GM18517 (cell line): ENCODE measurements around the gene LGALS8.
"Not testable (repeated sequence)": the region's sequence is repeated elsewhere in the genome, so short reads cannot be mapped to it uniquely, and the experiment has no call there.

Experiments
- ATAC-seq: cut with Tn5 transposase; IDR thresholded peaks from one replicate; pipeline ENCODE4 v1.9.1; 2021; ENCODE audit warnings: mild to moderate bottlenecking, moderate library complexity; ENCODE audit not compliant: unreplicated experiment

LGALS8 gene

DNA sequence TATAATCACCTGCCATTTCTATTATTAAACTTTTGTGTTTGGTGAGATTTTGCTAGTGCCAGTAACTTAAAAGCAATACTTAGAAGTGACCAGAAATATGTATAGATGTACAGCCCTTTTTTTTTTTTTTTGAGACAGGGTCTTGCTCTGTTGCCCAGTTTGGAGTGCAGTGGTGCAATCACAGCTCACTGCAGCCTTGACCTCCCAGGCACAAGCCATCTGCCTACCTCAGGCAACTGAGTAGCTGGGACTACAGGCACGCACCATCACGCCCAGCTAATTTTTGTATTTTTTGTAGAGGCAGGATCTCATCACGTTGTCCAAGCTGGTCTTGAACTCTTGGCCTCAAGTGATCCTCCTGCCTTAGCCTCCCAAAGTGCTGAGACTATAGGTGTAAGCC is 56.6 kb downstream of the LGALS8 start:
- ATAC-seq, result not testable (repeated sequence)

DNA sequence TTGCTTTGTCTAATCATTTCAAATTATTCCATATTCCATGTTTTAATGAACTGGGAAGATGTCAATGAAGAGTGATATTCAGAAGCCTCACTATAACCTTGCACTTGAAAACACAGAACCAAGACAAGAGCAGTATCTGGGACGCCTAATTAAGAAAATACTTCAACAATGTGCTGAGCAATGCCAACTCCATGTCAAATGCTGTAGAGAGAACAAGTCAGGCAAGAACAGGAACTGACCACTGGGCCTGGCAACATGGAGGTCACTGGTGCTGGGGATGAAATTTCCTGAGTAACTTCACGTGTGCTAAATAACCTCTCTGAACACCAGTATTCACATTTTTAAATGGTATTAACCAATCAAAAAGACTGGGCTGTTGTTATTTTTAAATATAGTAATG is 57.7 kb downstream of the LGALS8 start:
- no peak for ATAC-seq

DNA sequence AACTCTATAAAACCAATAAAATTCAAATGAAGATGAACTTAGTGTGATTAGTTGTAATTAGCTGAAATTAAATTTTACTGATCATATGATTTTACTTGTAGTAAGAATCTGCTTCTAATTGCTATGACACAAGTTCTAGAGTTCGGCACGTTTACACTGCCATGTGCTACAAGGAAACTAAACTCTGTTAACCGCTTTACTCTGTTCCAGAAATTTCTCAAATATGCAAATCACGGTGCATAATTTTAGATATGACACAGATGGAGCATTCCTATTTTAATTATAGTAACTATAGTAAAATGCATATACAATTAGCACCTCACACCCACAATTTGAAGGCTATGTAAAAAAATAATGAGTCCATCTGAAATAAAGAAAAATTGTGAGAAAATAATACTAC is 65.7 kb downstream of the LGALS8 start:
- no peak for ATAC-seq

DNA sequence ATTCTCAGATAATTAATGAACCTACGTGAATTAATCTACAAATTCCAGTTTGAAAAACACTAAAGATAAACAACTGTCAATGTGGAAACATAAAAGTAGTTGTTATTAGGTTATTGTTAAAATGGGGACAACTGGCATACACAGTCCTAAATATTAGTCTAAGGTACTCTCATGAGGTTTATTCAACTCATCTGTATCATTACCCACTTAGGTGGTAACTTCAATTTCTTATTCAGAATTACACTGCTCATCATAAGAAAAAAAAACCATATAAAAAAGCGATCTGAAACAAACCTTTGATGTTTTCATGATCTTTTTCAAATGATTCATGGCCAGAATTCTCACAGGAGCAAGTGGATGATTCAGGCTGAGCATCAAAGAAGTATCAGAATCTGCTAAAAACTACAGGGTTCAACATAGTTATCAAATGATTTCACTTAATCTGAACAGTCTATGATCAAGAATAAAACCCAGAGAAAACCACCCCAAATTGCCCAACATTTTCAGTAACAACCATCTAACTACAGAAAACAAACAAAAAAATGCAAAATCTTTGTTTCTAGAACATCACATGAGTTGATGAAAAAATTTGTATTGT is 66.9 kb downstream of the LGALS8 start:
- no peak for ATAC-seq

DNA sequence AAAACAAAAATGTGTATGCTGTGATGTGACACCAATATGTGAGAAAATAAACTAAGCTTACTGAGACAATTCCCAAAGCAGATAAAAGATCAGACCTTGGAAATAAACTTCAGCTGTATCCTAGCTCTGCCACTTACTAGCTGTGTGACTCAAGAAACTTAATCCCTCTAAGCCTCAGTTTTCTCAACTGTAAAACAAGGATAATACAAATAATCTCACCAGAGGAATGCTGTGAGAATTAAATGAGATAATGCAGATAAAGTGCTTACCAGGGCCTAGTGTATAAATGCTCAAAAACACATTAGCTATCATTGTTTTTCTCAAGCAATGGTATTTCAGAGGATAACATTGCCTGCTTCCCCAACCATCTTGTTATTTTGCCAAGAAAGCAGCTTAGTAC is 78.4 kb downstream of the LGALS8 start:
- no peak for ATAC-seq
